HCT116 (cell line): Measurements from ENCODE around the gene ACSM6. TPM values are rescaled to one million over a fixed set of nuclear protein-coding genes. Genes with fewer than 3 reads are reported as not detected.

ENCODE experiments used
- ATAC-seq: fragments of 200-7000 bp; cut with Tn5 transposase; 2 replicates; pipeline ENCODE4 v1.9.1; 2020; ENCODE audit warnings: mild to moderate bottlenecking, moderate library complexity
- BruUV-seq: library from RNA; stranded (reverse); fragments of 400-500 nt; replicated peaks from 2 replicates; lab custom pipeline; 2021; lab: Mats Ljungman, UMichigan
- CTCF ChIA-PET: fragments of 300-600 bp; sonication (Branson Sonifier 250); formaldehyde crosslinking; loops from one replicate; lab custom pipeline; 2021; ENCODE audit warnings: antibody characterized with exemption; lab: Charles Lee
- POLR2A ChIA-PET: fragments of 300-600, 350-600 bp; sonication (Branson Sonifier 250); formaldehyde crosslinking; loops from one replicate; lab custom pipeline; 2021; ENCODE audit warnings: antibody characterized with exemption; lab: Charles Lee
- RAD21 ChIA-PET, 2 experiments: fragments of 300-600 bp; sonication (Branson Sonifier 250); formaldehyde crosslinking; loops; one replicate each; lab custom pipeline; 2023; ENCODE audit warnings: low total read pairs in 2 of 2; ENCODE audit not compliant: uncharacterized antibody in 2 of 2, unreplicated experiment in 2 of 2, low non-redundant PET in 1 of 2; lab: Charles Lee
- DNase-seq: peaks from one replicate; pipeline ENCODE4 v3.0.0-alpha.2; 2010; ENCODE audit warnings: low read depth, low spot score
- H2AFZ ChIP-seq: fragments of 200-600 bp; shearing (Covaris generic), sonication (generic); 2 replicates; pipeline ENCODE4 v1.6.1; 2017; ENCODE audit warnings: low read depth, mixed run types, mixed read lengths, antibody characterized with exemption, low read length; ENCODE audit not compliant: poor library complexity, severe bottlenecking
- H3K27ac ChIP-seq: 2 replicates; pipeline ENCODE4 v1.5.1; 2012; ENCODE audit warnings: low read depth, low read length
- H3K27me3 ChIP-seq: fragments of 200-600 bp; sonication (generic); 2 replicates; pipeline ENCODE4 v1.6.1; 2016; ENCODE audit warnings: mixed run types, low read length, mixed read lengths; ENCODE audit not compliant: insufficient read depth
- H3K36me3 ChIP-seq, 2 experiments: fragments of 200-500 bp in 1 of 2; fragments of 200-600 bp in 1 of 2; sonication (Bioruptor generic) in 1 of 2; sonication (generic) in 1 of 2; 2 replicates each; pipeline versions ENCODE4 v1.5.1 to v1.6.1; 2014 to 2016; ENCODE audit warnings: low read length in 2 of 2, inconsistent platforms in 1 of 2, mixed read lengths in 1 of 2, mixed run types in 1 of 2; ENCODE audit not compliant: insufficient read depth in 2 of 2, control insufficient read depth in 1 of 2
- H3K4me1 ChIP-seq, 2 experiments: fragments of 200-600 bp in 1 of 2; sonication (generic) in 1 of 2; 2 replicates each; pipeline versions ENCODE4 v1.5.1 to v1.6.1; 2012 to 2017; ENCODE audit warnings: low read length in 2 of 2, inconsistent platforms in 1 of 2, mild to moderate bottlenecking in 1 of 2, mixed read lengths in 1 of 2, mixed run types in 1 of 2, moderate library complexity in 1 of 2; ENCODE audit not compliant: insufficient read depth in 2 of 2, control insufficient read depth in 1 of 2
- H3K4me2 ChIP-seq: fragments of 200-600 bp; sonication (generic); 2 replicates; pipeline ENCODE4 v1.6.1; 2017; ENCODE audit warnings: mixed run types, low read length, mixed read lengths
- H3K4me3 ChIP-seq, 2 experiments: fragments of 200-600 bp in 1 of 2; sonication (generic) in 1 of 2; replicated peaks in 1 of 2; 2 replicates each; pipeline ENCODE4 v1.5.1; 2011 to 2016; ENCODE audit warnings: low read length in 2 of 2, control low read depth in 1 of 2, low read depth in 1 of 2, mild to moderate bottlenecking in 1 of 2, mixed read lengths in 1 of 2, mixed run types in 1 of 2
- H3K79me2 ChIP-seq: fragments of 200-600 bp; sonication (generic); 2 replicates; pipeline ENCODE4 v1.6.1; 2017; ENCODE audit warnings: mild to moderate bottlenecking, mixed run types, low read length, moderate library complexity, mixed read lengths; ENCODE audit not compliant: insufficient read depth
- H3K9ac ChIP-seq: fragments of 200-600 bp; sonication (generic); 2 replicates; pipeline ENCODE4 v1.6.1; 2016; ENCODE audit warnings: low read length, mixed read lengths
- H3K9me2 ChIP-seq: fragments of 200-600 bp; sonication (generic), shearing (Covaris generic); 2 replicates; pipeline ENCODE4 v1.6.1; 2017; ENCODE audit warnings: mixed run types, mild to moderate bottlenecking, moderate library complexity; ENCODE audit not compliant: insufficient read depth
- H3K9me3 ChIP-seq, 2 experiments: fragments of 200-500 bp in 1 of 2; fragments of 200-600 bp in 1 of 2; sonication (Bioruptor generic) in 1 of 2; sonication (generic) in 1 of 2; 2 replicates each; pipeline ENCODE4 v1.6.1; 2014 to 2017; ENCODE audit warnings: low read length in 2 of 2, mixed read lengths in 2 of 2, inconsistent platforms in 1 of 2, low read depth in 1 of 2, mild to moderate bottlenecking in 1 of 2, mixed run types in 1 of 2, moderate library complexity in 1 of 2; ENCODE audit not compliant: control insufficient read depth in 1 of 2, insufficient read depth in 1 of 2
- H4K20me1 ChIP-seq: fragments of 200-600 bp; sonication (generic), shearing (Covaris generic); 2 replicates; pipeline ENCODE4 v1.6.1; 2017; ENCODE audit warnings: mixed run types, mild to moderate bottlenecking, moderate library complexity; ENCODE audit not compliant: insufficient read depth
- CBX3 ChIP-seq: IDR thresholded peaks from 2 replicates; pipeline ENCODE4 v1.6.1; 2012; ENCODE audit warnings: low read depth
- CEBPB ChIP-seq: IDR thresholded peaks from 2 replicates; pipeline ENCODE4 v1.6.1; 2012; ENCODE audit warnings: low read depth
- CTCF ChIP-seq, 3 experiments: fragments of 200-600 bp in 1 of 3; sonication (generic) in 1 of 3; IDR thresholded peaks in 2 of 3; conservative IDR thresholded peaks in 1 of 3; 2 replicates each; pipeline ENCODE4 v1.5.1; 2012 to 2017; ENCODE audit warnings: low read depth in 2 of 3, low read length in 2 of 3, antibody characterized with exemption in 1 of 3, borderline replicate concordance in 1 of 3, control low read depth in 1 of 3, mild to moderate bottlenecking in 1 of 3, mixed read lengths in 1 of 3, mixed run types in 1 of 3, moderate library complexity in 1 of 3; ENCODE audit not compliant: insufficient read depth in 1 of 3
- ELF1 ChIP-seq: IDR thresholded peaks from 2 replicates; pipeline ENCODE4 v1.6.1; 2012; ENCODE audit warnings: low read depth, borderline replicate concordance
- EZH2 ChIP-seq: fragments of 200-600 bp; sonication (generic); IDR thresholded peaks from 2 replicates; pipeline ENCODE4 v1.6.1; 2017; ENCODE audit warnings: antibody characterized with exemption, mixed run types
- FOSL1 ChIP-seq: IDR thresholded peaks from 2 replicates; pipeline ENCODE4 v1.6.1; 2012; ENCODE audit warnings: low read depth
- JUND ChIP-seq: IDR thresholded peaks from 2 replicates; pipeline ENCODE4 v1.6.1; 2012
- MAX ChIP-seq: IDR thresholded peaks from 2 replicates; pipeline ENCODE4 v1.6.1; 2012
- POLR2AphosphoS5 ChIP-seq: IDR thresholded peaks from 2 replicates; pipeline ENCODE4 v1.6.1; 2011; ENCODE audit warnings: mild to moderate bottlenecking, low read depth, low read length, moderate library complexity
- RAD21 ChIP-seq: IDR thresholded peaks from 2 replicates; pipeline ENCODE4 v1.6.1; 2012; ENCODE audit warnings: low read depth, mild to moderate bottlenecking
- SIN3A ChIP-seq: IDR thresholded peaks from 2 replicates; pipeline ENCODE4 v1.6.1; 2012; ENCODE audit warnings: low read depth
- SP1 ChIP-seq: IDR thresholded peaks from 2 replicates; pipeline ENCODE4 v1.6.1; 2012; ENCODE audit warnings: low read depth
- SRF ChIP-seq: IDR thresholded peaks from 2 replicates; pipeline ENCODE4 v1.6.1; 2012; ENCODE audit warnings: low read depth
- TCF7L2 ChIP-seq: IDR thresholded peaks from 2 replicates; pipeline ENCODE4 v1.7.0; 2011; ENCODE audit warnings: borderline replicate concordance, inconsistent platforms; ENCODE audit not compliant: insufficient read depth, insufficient read length; ENCODE audit errors: extremely low read depth
- YY1 ChIP-seq: IDR thresholded peaks from 2 replicates; pipeline ENCODE4 v1.6.1; 2011; ENCODE audit warnings: low read length, low read depth, moderate library complexity, mild to moderate bottlenecking; ENCODE audit not compliant: insufficient replicate concordance; ENCODE audit errors: extremely low read depth
- ZFX ChIP-seq: fragments of 450-650 bp; IDR thresholded peaks from 2 replicates; pipeline ENCODE4 v1.6.1; 2017
- ZNF274 ChIP-seq: fragments of 200-500 bp; sonication (Bioruptor generic); IDR thresholded peaks from 2 replicates; pipeline ENCODE4 v1.6.1; 2014; ENCODE audit warnings: mild to moderate bottlenecking, low read depth, low read length, inconsistent platforms
- intact Hi-C: fragments of 100-400 bp; cut with micrococcal nuclease; formaldehyde crosslinking; loops from 2 replicates; pipeline ENCODE4 v1.10.0; 2022
- total RNA-seq: library from RNA; stranded (reverse); gene quantifications from one replicate; pipeline ENCODE4 v1.2.1, GENCODE V29; 2021; ENCODE audit not compliant: unreplicated experiment

Gene ACSM6
- total RNA-seq, 1 experiment from 2014 or later, result not detected

GRCh38 chr10:95183271-95184230, 10.5 kb upstream of the ACSM6 start:
- Histone ChIP-seq H2AFZ (peak overlapping the region; percentile 97), H3K4me3 (peak overlapping the region; percentile 50 to 67), H3K27me3 (no peaks in the 10 kb centered on the region), H3K27ac (peak overlapping the region; percentile 49), H3K9me2 (no peaks in the 10 kb centered on the region), H3K4me2 (peak overlapping the region; percentile 88), H4K20me1 (no peaks in the 10 kb centered on the region; the same call in 1 of the 2 replicates), H3K9me3 (no peaks in the 10 kb centered on the region), H3K36me3 (no peaks in the 10 kb centered on the region), H3K9ac (peak overlapping the region; percentile 66), H3K4me1 (peaks cover 0 to 9% of the 10 kb centered on the region in 2 experiments; a peak in 2 of 4 replicates), H3K79me2 (no peaks in the 10 kb centered on the region)
- peak; percentile 98 for ATAC-seq
- ChIA-PET RAD21 (no interaction called here), CTCF (interaction anchor here (1.1 to 1.6 kb wide), 3 partner anchors 18 to 63 kb away, joined by 3 to 9 read pairs (median 4); no protein-coding TSS in a partner anchor), POLR2A (no interaction called here)
- BruUV-seq, result no TSS peak
- DNase-seq, result peak; percentile 73
- TF ChIP-seq JUND, result no peak
- TF ChIP-seq ZFX, result peak; percentile 74
- peak; percentile 78 to 98 (median 84) for TF ChIP-seq CTCF (IDR thresholded peaks at IDR 0.05 in 2 of 3, conservative IDR thresholded peaks at IDR 0.05 in 1 of 3; ENCODE audit: borderline replicate concordance in 1 of 3, insufficient read depth in 1 of 3, low read depth in 2 of 3, low read length in 2 of 3)
- TF ChIP-seq EZH2, result no peak
- TF ChIP-seq POLR2AphosphoS5, result peak; percentile 71
- no peak for TF ChIP-seq SRF
- 0 out of 2 replicates have a peak, but pooled peaks have one; percentile 9 for TF ChIP-seq FOSL1
- TF ChIP-seq ZNF274, result no peak
- peak; percentile 73 for TF ChIP-seq MAX
- no peak for TF ChIP-seq SIN3A
- peak; percentile 92 for TF ChIP-seq CBX3
- TF ChIP-seq CEBPB, result no peak
- TF ChIP-seq SP1, result no peak
- TF ChIP-seq TCF7L2, result peak; percentile 30
- peak; percentile 42 for TF ChIP-seq ELF1
- no peak for TF ChIP-seq YY1
- peak; percentile 76 for TF ChIP-seq RAD21
- intact Hi-C loops, result loop anchor here (1.0 to 5.0 kb wide), 3 partner anchors 60 to 553 kb away; no protein-coding TSS in a partner anchor
